ENCODE results near the gene ZNF213. TPM values are rescaled to one million over a fixed set of nuclear protein-coding genes. Genes with fewer than 3 reads are reported as not detected.

ZNF213 gene
- total RNA-seq, 2 donors from 2014 or later: 7.3 to 7.9 TPM

GRCh38 chr16:3121851-3122467 lies 12.9 kb upstream of the ZNF213 start:
- Histone ChIP-seq H3K36me3 (peaks cover 24% of the 10 kb centered on the region), H3K27ac (no peak overlapping the region), H3K4me3 (no peak overlapping the region), H3K9me3 (no peaks in the 10 kb centered on the region), H3K4me1 (peaks cover 0 to 18% of the 10 kb centered on the region in 2 donors), H3K27me3 (no peaks in the 10 kb centered on the region)
- TF ChIP-seq CTCF (IDR thresholded peaks at IDR 0.05): no peak
- DNase-seq (ENCODE audit: low spot score): no peak

DNA sequence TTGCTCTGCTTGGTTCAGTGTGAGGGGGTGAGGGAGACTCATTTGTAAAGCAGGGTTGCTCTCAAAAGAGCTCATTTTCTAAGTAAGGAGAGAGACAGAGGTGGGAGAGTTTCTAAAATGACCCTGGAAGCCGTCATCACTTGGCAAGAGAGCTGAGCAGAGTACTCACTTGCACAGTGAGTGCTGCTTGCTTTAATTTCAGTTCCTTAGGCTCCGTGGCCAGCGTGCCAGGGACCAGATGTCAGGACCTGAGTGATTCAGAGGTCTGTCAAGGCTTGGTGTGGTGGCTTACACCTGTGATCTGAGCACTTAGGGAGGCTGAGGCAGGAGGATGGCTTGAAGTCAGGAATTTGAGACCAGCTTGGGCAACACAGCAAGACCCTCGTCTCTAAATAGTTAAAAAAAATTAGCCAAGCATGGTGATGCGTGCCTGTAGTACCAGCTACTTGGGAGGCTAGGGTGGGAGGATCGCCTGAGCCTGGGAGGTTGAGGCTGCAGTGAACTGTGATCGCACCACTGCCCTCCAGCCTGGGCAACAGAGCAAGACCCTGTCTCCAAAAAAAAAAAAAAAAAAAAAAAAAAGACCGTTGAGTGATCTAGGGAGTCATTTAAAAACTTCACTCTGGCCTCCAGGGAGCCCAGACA lies 11.8 kb upstream of the ZNF213 start:
- Histone ChIP-seq H3K27ac (no peak overlapping the region), H3K4me1 (peaks cover 0 to 18% of the 10 kb centered on the region in 2 donors), H3K36me3 (peaks cover 24% of the 10 kb centered on the region), H3K27me3 (no peaks in the 10 kb centered on the region), H3K4me3 (no peak overlapping the region), H3K9me3 (no peaks in the 10 kb centered on the region)
- no peak for DNase-seq (ENCODE audit: low spot score)
- TF ChIP-seq CTCF (IDR thresholded peaks at IDR 0.05): no peak

GRCh38 chr16:3123986-3124886 lies 10.6 kb upstream of the ZNF213 start:
- Histone ChIP-seq H3K9me3 (no peaks in the 10 kb centered on the region), H3K4me3 (peak overlapping the region; percentile 52 to 81), H3K27me3 (no peaks in the 10 kb centered on the region), H3K4me1 (peaks cover 0 to 29% of the 10 kb centered on the region in 2 donors), H3K27ac (peak overlapping the region; percentile 54 to 64), H3K36me3 (peaks cover 12% of the 10 kb centered on the region)
- peak; percentile 16 to 32 for TF ChIP-seq CTCF (IDR thresholded peaks at IDR 0.05)
- peak; percentile 96 for DNase-seq (ENCODE audit: low spot score)

- H3K9me3 ChIP-seq: no peaks in the 10 kb centered on the region
- peaks cover 5% of the 10 kb centered on the region for H3K36me3 ChIP-seq
- no peak for TF ChIP-seq CTCF (IDR thresholded peaks at IDR 0.05)
- H3K27ac ChIP-seq: no peak overlapping the region
- no peak for DNase-seq (ENCODE audit: low spot score)
- H3K4me1 ChIP-seq: peaks cover 0 to 37% of the 10 kb centered on the region in 2 donors
- no peak overlapping the region for H3K4me3 ChIP-seq
- no peaks in the 10 kb centered on the region for H3K27me3 ChIP-seq
These were observed 7.1 kb upstream of the ZNF213 start for GRCh38 chr16:3127745-3128144.

DNA sequence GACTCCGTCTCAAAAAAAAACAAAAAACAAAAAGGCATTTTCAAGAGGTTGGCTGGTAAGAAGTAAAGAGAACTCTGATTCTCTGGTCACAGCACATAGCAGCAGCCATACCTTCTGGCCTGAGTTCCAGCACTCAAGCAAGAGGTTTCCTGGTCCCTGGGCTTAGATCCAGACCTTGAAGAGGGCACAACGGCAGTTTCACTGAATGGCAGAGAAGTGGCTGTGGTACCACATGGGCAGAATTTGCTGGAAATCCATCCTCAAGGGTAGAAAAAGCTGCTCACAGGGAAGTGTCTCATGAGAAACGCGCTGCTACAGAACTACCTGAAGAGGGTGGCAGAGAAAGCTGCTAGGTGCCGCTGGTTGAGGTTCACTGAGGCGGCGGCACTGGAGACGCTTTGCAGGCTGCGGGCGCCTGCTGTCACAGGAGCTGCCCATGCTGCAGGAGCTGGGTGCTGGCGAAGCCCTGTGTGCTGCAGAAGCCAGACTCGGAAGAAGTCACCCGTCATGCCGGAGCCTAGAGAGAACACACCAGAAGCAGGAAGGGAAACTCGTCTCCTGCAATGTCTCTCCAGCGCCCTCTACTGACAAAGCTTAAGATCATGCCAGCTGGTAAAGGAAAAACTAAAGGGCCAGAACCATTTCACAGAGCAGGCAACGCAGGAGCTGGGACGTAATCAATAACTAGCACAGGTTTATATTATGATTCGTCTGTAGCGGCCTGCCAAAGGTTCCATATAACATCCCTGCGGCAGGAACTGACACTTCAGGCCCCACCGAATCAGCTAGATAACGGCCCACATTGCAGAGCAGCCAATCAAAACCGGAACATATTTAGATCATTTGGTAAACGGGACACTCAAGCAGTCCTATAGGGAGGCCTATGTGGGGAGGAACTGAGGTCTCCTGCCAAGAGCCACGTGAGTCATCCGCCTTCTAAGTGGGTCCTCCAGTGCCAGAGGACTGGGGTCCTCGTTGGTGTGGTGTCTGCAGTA lies 5.4 kb upstream of the ZNF213 start:
- Histone ChIP-seq H3K27me3 (no peaks in the 10 kb centered on the region), H3K36me3 (peaks cover 5% of the 10 kb centered on the region), H3K9me3 (no peaks in the 10 kb centered on the region), H3K4me1 (peaks cover 0 to 40% of the 10 kb centered on the region in 2 donors), H3K4me3 (peak overlapping the region; percentile 41 to 56), H3K27ac (peak overlapping the region; percentile 72 to 73)
- peak; percentile 91 to 94 for TF ChIP-seq CTCF (IDR thresholded peaks at IDR 0.05)
- DNase-seq (ENCODE audit: low spot score): peak; percentile 79

All from right atrium auricular region (tissue), 2 donors.